HG03460 (cell line): ENCODE results near the gene SLC6A4.
"Not testable (repeated sequence)": the region's sequence is repeated elsewhere in the genome, so short reads cannot be mapped to it uniquely, and the experiment has no call there.

Experiments
- ATAC-seq: cut with Tn5 transposase; IDR thresholded peaks from one replicate; pipeline ENCODE4 v1.9.1; 2021; ENCODE audit not compliant: unreplicated experiment

Gene SLC6A4

GRCh38 chr17:30176855-30177254 lies 58.6 kb downstream of the SLC6A4 start:
- no peak for ATAC-seq

DNA sequence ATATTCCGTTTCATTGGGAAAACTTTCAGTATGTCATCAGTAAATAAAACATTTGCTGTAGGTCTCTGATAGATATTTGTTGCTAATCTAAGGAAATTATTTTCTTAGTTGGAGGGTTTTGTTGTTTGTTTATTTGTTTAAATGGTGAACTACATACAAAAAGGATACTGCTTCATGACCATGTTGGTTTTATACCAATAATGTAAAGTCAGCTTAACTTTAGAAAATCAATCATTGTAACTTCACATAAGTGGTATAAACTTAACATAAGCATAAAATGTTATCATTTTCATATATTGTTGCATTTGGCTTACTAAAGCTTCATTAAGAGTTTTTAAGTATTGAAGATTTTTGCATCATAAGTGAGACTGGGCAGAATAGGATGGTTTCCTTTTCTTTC lies 60.9 kb downstream of the SLC6A4 start:
- ATAC-seq, result no peak

DNA sequence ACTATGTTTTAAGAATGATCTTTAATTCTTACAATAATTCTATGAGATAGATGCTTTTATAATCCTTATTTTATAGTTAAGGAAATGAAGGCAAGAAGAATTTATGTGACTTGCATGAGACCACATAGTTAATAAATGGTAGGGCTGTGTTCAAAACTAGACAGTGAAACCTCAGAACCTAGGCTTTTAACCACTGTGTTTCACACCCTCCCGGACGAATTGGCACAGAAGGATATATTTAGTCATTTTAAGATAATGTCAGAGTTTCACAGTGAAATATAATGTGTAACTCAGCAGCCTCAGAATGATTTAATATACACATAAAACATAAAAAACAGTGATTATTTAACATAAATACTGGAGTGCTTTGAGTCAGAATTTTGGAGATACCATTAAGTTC lies 61.8 kb downstream of the SLC6A4 start:
- peak; percentile 85 for ATAC-seq

GRCh38 chr17:30172560-30172959 lies 62.9 kb downstream of the SLC6A4 start:
- ATAC-seq, result no peak

- ATAC-seq, result no peak
Observed at GRCh38 chr17:30170415-30170987, 65.0 kb downstream of the SLC6A4 start.

- ATAC-seq, result peak; percentile 61
Observed at GRCh38 chr17:30165960-30166359, 69.5 kb downstream of the SLC6A4 start.

DNA sequence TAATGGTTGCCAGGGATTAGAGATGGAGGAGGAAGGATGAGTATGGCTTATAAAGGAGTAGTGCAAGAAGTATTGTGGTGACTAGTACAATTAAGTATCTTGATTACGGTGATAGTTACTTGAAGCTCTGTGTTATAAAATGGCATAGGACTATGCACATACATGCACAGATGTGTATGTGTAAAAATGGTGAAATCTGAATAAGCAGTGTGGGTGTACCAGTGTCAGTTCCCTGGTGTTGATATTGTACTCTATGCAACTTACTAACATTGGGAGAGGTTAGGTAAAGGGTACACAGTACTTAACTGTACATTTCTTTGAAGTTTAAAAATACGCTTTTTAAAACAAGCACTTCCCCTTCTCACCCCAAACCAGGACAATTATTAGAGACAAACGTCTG lies 70.3 kb downstream of the SLC6A4 start:
- ATAC-seq, result no peak

- no peak for ATAC-seq
Observed at GRCh38 chr17:30164531-30164930, 71.0 kb downstream of the SLC6A4 start.

DNA sequence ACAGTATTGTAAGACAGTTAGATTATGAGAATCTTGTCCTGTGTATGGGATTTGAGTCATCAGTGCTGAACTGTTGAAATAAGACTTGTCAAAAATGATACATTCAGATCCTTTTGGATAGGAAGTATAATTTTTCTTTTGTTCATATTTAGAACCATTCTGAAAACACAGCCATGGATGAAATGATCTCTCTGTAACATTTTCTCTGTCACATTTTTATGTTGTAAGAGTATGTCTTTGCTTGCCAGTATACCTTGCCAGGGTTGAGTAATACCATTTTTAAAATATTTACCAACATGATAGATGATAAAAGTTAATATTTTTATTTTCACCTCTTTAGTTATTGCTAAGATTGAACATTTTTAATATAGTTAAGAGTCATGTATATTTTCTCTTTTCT lies 73.9 kb downstream of the SLC6A4 start:
- ATAC-seq, result no peak

- ATAC-seq, result no peak
Observed at GRCh38 chr17:30160419-30161172, 74.9 kb downstream of the SLC6A4 start.

DNA sequence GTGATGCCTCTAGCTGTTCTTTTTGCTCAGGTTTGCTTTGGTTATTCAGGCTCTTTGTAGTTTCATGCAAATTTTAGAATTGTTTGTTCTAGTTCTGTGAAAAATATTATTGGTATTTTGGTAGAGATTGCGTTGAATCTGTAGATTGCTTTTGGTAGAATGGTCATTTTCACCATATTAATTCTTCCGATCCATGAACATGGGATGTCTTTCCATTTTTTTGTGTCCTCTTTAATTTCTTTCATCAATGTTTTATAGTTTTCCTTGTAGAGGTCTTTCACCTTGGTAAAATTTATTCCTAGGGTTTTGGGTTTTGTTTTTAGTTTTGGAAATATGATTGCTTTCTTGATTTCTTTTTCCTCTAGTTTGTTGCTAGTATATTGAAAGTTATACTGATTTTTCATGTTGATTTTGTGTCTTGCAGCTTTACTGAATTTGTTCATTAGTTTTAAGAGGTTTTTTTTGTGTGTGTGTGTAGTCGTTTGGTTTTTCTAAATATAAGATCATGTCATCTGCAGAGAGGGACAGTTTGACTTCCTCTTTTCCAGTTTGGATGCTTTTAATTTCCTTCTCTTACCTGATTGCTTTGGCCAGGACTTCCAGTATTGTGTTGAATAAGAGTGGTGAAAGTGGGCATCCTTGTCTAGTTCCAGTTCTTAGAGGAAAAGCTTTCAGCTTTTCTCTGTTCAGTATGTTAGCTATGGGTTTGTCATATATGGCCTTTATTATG lies 76.4 kb downstream of the SLC6A4 start:
- no peak for ATAC-seq

- no peak for ATAC-seq
Observed at GRCh38 chr17:30155389-30155788, 80.1 kb downstream of the SLC6A4 start.

- ATAC-seq, result no peak
Observed at GRCh38 chr17:30153463-30153862, 82.0 kb downstream of the SLC6A4 start.

- no peak for ATAC-seq
Observed at GRCh38 chr17:30151471-30151870, 84.0 kb downstream of the SLC6A4 start.

- ATAC-seq, result no peak
Observed at GRCh38 chr17:30148376-30148775, 87.1 kb downstream of the SLC6A4 start.

GRCh38 chr17:30147860-30148259 lies 87.6 kb downstream of the SLC6A4 start:
- ATAC-seq, result not testable (repeated sequence)
